ENCODE results near the gene ACTA2.

DNA sequence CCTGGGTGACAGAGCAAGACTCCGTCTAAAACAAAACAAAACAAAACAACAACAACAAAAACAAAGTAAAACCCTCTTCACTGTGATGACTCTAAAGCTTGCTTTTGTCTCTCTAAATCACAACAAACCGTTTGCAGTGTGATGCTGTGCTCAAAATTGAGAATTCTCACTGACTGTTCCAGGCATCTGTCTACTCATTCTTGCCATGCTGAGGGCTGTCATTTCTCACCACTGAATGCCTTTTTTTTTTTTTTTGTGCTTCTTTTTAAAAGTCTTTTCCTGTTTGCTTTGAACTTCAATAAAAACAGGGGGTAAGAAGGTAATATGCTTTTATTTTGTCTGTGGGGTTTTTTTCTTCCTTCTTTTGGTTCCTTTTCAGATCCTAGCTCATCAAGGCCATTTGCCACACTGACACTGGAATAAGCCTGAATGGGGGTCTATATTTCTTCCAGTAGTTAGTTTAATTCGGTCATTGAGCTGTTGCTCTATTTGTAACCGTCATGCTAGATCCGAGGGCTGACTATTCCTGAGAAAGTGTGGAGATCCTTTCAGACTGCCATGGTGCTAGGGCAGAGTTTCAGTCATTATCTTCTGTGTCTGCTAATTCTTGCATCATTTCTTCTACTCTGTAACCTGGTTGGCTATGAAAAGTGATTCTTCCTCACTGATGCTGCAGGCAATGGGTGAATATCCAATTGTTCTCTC is 48.6 kb upstream of the ACTA2 start:
- TF ChIP-seq TAF1 (IDR thresholded peaks at IDR 0.05; ENCODE audit: borderline replicate concordance, insufficient read depth, low read length) (no peak), SIN3A (IDR thresholded peaks at IDR 0.05; ENCODE audit: borderline replicate concordance, insufficient read depth, low read length) (no peak)

Data from PFSK-1 (cell line).